HG02588 (cell line): ENCODE data around the gene L2HGDH.
"Not testable (repeated sequence)": the region's sequence is repeated elsewhere in the genome, so short reads cannot be mapped to it uniquely, and the experiment has no call there.

Experiments used
- ATAC-seq: cut with Tn5 transposase; IDR thresholded peaks from one replicate; pipeline ENCODE4 v1.9.1; 2021; ENCODE audit warnings: mild to moderate bottlenecking, moderate library complexity; ENCODE audit not compliant: unreplicated experiment

L2HGDH gene

DNA sequence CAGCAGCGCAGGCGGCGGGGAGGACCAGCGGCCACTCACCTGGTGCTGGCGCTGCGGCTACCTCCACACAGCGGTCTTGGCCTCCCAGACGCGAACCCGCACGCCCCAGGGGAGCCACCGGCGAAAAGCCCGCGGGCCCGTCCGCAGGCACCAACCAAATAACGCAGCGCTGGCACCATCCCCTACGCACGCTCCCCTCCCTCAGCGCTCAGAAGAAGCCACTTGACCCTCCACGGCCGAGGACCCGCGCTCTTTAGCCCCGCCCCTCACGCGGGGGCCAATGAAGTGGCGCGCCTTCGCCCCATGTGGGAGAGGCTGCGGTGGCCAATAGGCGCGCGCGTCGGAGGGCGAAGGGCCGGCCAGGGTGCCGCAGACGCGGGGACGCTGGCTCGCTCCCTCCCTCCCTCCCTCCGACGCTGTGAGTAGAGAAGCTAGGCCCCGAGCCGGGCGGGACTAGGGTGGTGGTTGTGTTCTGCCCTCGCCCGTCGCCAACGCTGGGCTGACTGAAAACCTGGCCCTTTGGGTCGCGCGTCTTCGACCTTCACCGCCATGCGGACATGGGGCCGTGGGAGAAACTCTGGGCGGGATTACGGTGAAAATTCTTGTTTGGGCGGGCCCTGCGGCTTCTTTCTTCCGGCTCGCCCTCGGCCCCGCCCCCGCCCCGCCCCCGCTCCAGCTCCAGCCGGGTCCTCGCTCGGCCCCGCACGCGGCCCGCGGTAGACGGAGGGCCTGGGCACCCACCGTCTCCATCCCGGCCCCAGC lies at the start of gene L2HGDH, which contains the start of gene DMAC2L:
Gene L2HGDH (minus strand): TSS at position 258 of the 762 bp plus-strand sequence. CDS start 79 bp downstream, at position 179.
Gene DMAC2L (plus strand): TSS at position 353 of the 762 bp plus-strand sequence. CDS start 9,164 bp downstream, outside the sequence.
- ATAC-seq = peak; percentile 94

- ATAC-seq = no peak
Measured at GRCh38 chr14:50360851-50361250, 48.8 kb upstream of the L2HGDH start.

DNA sequence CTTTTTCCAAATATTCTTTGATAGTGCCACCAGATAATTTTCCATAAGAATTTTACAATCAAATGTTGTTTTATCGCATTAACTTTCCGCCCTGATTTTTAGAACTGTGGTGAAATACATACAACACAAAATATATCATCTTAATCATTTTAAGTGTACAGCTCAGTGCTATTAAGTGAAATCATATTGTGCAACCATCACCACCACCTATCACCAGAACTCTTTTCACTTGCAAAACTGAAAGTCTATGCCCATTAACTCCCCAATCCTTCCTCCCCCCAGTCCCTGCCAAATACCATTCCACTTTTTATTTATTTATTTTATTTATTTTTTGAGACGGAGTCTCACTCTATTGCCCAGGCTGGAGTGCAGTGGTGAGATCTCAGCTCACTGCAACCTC lies 48.1 kb upstream of the L2HGDH start:
- no peak for ATAC-seq

- ATAC-seq = no peak
Measured at GRCh38 chr14:50359631-50360030, 47.6 kb upstream of the L2HGDH start.

GRCh38 chr14:50357753-50358395 lies 45.8 kb upstream of the L2HGDH start:
- ATAC-seq = no peak

DNA sequence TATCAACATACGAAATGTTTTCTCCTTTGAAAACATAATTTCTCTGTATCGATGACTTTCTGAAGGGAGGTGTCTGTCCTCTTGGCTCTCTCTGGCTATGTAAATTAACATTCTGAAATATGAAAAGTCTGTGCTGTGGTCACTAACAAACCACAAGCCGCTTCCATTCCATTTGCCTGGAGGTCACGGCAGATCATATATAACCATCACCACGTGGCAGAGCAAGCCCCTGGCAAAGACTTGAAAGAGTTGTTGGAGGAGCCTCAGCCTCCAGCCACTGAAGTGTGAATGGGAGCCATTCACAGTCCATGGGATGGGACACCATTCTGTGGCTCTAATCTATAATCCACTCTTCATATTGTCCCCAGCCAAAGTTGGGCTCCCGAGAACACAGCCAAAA lies 45.1 kb upstream of the L2HGDH start:
- ATAC-seq = no peak

- ATAC-seq = not testable (repeated sequence)
Measured at GRCh38 chr14:50356283-50356682, 44.3 kb upstream of the L2HGDH start.

- ATAC-seq = no peak
Measured at GRCh38 chr14:50355692-50356091, 43.7 kb upstream of the L2HGDH start.

DNA sequence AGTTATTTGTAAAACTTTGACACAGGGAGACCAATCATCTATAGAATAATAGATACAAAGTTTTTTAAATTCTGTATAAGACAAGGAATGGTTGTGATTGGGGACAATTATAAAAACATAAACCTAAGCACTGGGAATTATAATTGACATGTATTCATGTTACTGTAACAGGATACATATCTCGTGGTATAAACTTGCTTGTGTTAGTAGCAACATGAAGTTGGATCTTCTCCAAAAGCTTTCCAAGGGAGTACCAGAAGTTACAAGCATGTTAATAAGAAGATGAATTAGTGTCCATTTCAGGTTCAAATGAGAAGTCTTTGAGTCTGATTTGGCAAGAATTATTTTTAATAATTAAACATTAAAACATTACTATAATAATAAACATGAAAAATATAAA lies 42.5 kb upstream of the L2HGDH start:
- ATAC-seq = no peak

- ATAC-seq = no peak
Measured at GRCh38 chr14:50353126-50353525, 41.1 kb upstream of the L2HGDH start.

- ATAC-seq = no peak
Measured at GRCh38 chr14:50352584-50352983, 40.6 kb upstream of the L2HGDH start.

DNA sequence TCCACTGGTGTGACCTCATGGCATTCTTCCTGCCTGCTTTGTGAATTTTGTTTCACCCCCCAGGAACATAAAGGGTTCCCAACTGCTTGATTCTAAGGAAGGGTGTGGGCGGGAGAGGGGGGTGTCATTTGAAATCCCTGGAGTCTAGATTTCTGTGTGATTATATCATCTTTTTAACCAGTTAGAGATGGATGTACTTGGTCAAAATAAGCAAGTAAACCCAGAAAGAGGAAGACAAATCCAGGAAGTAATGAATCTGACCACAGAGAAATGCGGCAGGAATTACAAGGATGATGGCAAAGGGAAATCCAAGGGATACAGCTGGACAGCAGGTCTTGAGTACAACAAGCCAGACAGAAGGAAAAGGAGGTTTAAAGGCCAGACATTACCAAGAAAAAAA lies 38.9 kb upstream of the L2HGDH start:
- ATAC-seq = no peak

- ATAC-seq = no peak
Measured at GRCh38 chr14:50348933-50349332, 36.9 kb upstream of the L2HGDH start.

GRCh38 chr14:50347521-50347920 lies 35.5 kb upstream of the L2HGDH start:
- no peak for ATAC-seq

DNA sequence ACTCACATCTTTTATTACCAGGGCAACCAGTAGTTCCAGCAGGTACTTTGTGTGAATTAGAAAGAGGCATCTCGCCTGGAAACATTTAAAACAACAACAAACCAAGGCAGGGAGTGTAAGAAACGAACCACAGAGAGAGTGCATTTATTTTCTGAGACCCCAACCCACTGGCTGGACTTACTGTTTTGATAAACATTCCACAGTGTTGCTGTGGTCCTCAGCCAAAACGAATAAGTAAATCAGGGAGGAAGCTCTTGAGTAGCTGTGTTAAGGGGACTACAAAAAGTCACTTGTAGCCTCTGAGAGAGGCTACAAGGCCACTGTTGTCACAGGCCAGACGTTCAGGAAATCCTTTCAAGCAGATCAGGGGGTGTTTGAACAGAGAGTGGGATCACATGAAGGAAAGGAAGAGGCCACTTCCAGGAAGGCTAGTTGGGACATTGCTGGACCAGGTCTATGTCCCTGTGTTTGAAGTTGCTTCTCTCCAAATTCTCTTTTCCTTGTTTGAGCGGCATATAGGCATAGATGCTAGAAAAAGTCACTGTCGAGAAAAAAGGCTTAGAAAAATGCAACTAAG lies 33.9 kb upstream of the L2HGDH start:
- no peak for ATAC-seq

DNA sequence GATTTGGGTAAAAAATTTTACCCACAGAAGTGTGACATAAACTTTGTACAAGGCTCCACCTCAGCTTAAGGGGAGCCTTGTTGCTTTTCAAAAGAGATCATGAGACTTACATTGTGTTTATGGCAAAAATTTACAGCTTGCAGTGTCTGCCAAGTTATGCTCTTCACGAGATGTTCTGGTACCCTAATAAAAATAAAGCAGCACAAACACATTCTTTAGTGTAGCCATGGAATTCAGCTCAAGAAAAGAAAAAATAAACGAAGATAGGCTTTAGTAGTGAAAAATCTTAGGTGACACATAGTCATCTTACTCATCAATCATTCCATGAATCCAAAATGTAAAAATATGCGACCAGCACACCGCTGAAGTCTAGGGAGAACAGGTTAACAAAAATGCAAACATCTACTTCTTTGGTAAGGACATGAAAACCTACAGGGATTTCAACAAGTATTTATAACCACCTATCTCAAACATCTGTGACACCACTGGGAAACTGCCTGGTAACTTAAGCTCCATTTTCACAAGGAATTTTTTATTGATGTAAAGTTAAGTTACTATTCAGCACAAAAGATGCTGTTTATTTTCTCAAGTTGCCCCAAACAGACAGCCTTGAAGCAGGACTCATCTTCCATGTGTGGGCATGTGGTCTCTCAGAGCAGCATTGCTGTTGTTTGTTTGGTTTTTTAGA lies 33.0 kb upstream of the L2HGDH start:
- ATAC-seq = no peak

DNA sequence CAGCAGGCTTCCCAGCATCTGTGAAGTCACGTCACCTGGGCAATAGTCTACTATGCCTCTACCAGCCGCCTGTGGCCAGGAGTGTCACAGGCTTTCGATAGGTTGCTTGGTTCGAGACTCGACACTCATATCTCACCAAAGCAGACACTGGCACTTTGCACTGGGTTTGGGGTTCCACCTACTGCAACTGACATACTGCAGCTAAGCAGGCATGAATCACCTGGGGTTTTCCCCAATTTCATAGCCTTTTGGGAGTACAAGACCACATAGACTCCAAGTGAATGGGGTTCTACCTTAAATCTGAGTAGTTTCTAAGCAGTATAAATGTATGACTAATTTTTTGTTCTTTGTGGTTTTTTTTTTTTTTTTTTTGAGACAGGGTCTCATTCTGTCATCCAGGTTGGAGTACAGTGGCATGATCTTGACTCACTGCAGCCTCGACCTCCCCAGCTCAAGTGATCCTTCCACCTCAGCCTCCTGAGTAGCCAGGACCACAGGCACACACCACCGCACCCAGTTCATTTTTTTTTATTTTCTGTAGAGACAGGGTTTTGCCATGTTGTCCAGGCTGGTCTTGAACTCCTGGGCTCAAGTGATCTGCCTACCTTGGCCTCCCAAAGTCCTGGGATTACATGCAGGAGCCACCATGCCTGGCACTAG lies 32.2 kb upstream of the L2HGDH start:
- ATAC-seq = peak; percentile 85

- no peak for ATAC-seq
Measured at GRCh38 chr14:50343434-50343833, 31.4 kb upstream of the L2HGDH start.

GRCh38 chr14:50342221-50343078 lies 30.4 kb upstream of the L2HGDH start:
- no peak for ATAC-seq

DNA sequence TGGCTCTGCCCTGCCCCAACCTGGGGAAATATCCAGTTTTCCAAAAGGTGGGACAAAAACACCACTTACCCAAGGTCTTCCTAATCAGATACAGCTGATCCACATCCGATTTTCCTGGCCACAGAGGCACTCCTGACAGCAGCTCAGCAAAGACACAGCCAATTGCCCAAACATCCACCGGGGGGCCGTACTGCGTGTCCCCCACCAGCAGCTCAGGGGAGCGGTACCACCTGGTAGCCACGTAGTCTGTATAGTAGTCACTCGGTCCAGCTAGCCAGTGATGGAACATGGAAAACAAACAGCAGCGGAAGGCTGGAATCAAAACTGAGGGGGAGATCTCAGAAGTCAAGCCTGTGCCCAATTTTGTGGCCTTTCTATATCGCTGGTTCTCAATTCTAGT lies 28.9 kb upstream of the L2HGDH start:
- ATAC-seq = no peak
